ENCODE data around the gene TREM2. TPM values are rescaled to one million over a fixed set of nuclear protein-coding genes. Genes with fewer than 3 reads are reported as not detected.

The TREM2 gene
- total RNA-seq, 2 donors from 2014 or later, result 3.6 TPM

- no peak overlapping the region for H3K4me3 ChIP-seq
- no peaks in the 10 kb centered on the region for H3K4me1 ChIP-seq
- TF ChIP-seq POLR2A (IDR thresholded peaks at IDR 0.05), result no peak
- no peak for TF ChIP-seq CTCF (IDR thresholded peaks at IDR 0.05)
- H3K9me3 ChIP-seq, result no peaks in the 10 kb centered on the region
- no peak overlapping the region for H3K27ac ChIP-seq
- 89 to 93% methylated on average over 3 of the region's 3 CpGs for WGBS, 2 donors
- DNase-seq, result no peak
- intact Hi-C loops (cut with DNase I), result no loop called here
- ATAC-seq, result no peak
- no peaks in the 10 kb centered on the region for H3K36me3 ChIP-seq (replicated peaks in 1 of 2; ENCODE audit: insufficient read depth in 1 of 2, low read depth in 2 of 2)
- no peaks in the 10 kb centered on the region for H3K27me3 ChIP-seq
Measured at GRCh38 chr6:41197234-41197633, 34.3 kb upstream of the TREM2 start.

- intact Hi-C loops (cut with DNase I), result no loop called here
- H3K4me3 ChIP-seq, result no peak overlapping the region
- DNase-seq (no peak), ATAC-seq (no peak)
- no peaks in the 10 kb centered on the region for H3K36me3 ChIP-seq (replicated peaks in 1 of 2; ENCODE audit: insufficient read depth in 1 of 2, low read depth in 2 of 2)
- no peak for TF ChIP-seq CTCF (IDR thresholded peaks at IDR 0.05)
- H3K27ac ChIP-seq, result no peak overlapping the region
- no peaks in the 10 kb centered on the region for H3K9me3 ChIP-seq
- WGBS, 2 donors, result 80% methylated on average over 3 of the region's 3 CpGs; no CpG with 5 or more reads in 1 of the 2 donors
- no peaks in the 10 kb centered on the region for H3K4me1 ChIP-seq
- no peaks in the 10 kb centered on the region for H3K27me3 ChIP-seq
Measured at GRCh38 chr6:41194386-41194785, 31.5 kb upstream of the TREM2 start.

- Histone ChIP-seq H3K9me3 (no peaks in the 10 kb centered on the region), H3K27ac (no peak overlapping the region), H3K27me3 (no peaks in the 10 kb centered on the region), H3K4me1 (no peaks in the 10 kb centered on the region), H3K4me3 (no peak overlapping the region), H3K36me3 (replicated peaks in 1 of 2; ENCODE audit: insufficient read depth in 1 of 2, low read depth in 2 of 2) (no peaks in the 10 kb centered on the region)
- no peak for TF ChIP-seq CTCF (IDR thresholded peaks at IDR 0.05)
- TF ChIP-seq POLR2A (IDR thresholded peaks at IDR 0.05), result no peak
- WGBS, 2 donors, result 37 to 42% methylated on average over 5 of the region's 5 CpGs
- intact Hi-C loops (cut with DNase I), result no loop called here
- DNase-seq, result no peak
- no peak for ATAC-seq
Measured at GRCh38 chr6:41193884-41194283, 31.0 kb upstream of the TREM2 start.

GRCh38 chr6:41193171-41193734 is 30.3 kb upstream of the TREM2 start:
- no peaks in the 10 kb centered on the region for H3K9me3 ChIP-seq
- ATAC-seq, result no peak
- no peaks in the 10 kb centered on the region for H3K4me1 ChIP-seq
- H3K36me3 ChIP-seq (replicated peaks in 1 of 2; ENCODE audit: insufficient read depth in 1 of 2, low read depth in 2 of 2), result no peaks in the 10 kb centered on the region
- TF ChIP-seq POLR2A (IDR thresholded peaks at IDR 0.05), result no peak
- no peak for TF ChIP-seq CTCF (IDR thresholded peaks at IDR 0.05)
- intact Hi-C loops (cut with DNase I), result no loop called here
- WGBS, 2 donors, result 71 to 80% methylated on average over 5 of the region's 5 CpGs
- DNase-seq, result no peak
- H3K27me3 ChIP-seq, result no peaks in the 10 kb centered on the region
- H3K4me3 ChIP-seq, result no peak overlapping the region
- H3K27ac ChIP-seq, result no peak overlapping the region

DNA sequence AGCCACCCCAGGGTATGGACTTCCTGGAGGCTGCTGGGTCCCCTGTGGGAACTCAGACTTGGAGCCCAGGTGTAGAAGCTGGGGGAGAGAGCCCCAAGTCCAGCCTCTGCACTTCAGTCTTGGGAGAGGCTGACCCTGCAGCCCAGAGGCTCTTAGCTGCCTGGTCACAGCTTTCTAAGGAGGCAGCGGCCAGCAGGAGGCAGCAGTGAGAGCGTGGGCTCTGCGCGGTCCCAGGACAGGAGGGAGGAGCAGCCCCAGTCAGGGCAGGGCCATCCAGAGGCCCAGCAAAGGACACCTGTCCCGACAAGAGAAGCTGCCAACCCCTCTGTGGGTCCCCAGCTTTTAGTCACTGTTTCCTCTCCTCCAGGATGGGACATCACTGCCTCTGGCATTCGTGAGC is 28.7 kb upstream of the TREM2 start:
- Histone ChIP-seq H3K9me3 (no peaks in the 10 kb centered on the region), H3K27ac (no peak overlapping the region), H3K36me3 (replicated peaks in 1 of 2; ENCODE audit: insufficient read depth in 1 of 2, low read depth in 2 of 2) (no peaks in the 10 kb centered on the region), H3K4me1 (no peaks in the 10 kb centered on the region), H3K4me3 (no peak overlapping the region), H3K27me3 (no peaks in the 10 kb centered on the region)
- 20 to 50% methylated on average over 1 to 6 of the region's 6 CpGs for WGBS, 2 donors
- intact Hi-C loops (cut with DNase I), result no loop called here
- DNase-seq, result peak in 2 of 4 donors; percentile 27 to 30
- TF ChIP-seq POLR2A (IDR thresholded peaks at IDR 0.05), result no peak
- peak in 2 of 7 experiments; percentile 34 to 39 for TF ChIP-seq CTCF (IDR thresholded peaks at IDR 0.05)
- no peak for ATAC-seq

Data from body of pancreas (tissue), 4 donors.